Measurements from ENCODE around the gene BEST2. TPM values are rescaled to one million over a fixed set of nuclear protein-coding genes. Genes with fewer than 3 reads are reported as not detected.
A peak's percentile ranks its signal among the peaks of the same experiment; 100 is the strongest.

Gene BEST2
- total RNA-seq, 1 experiment from 2014 or later, result 3.3 TPM

GRCh38 chr19:12800923-12801465 lies 49.4 kb downstream of the BEST2 start:
- DNase-seq (ENCODE audit: low spot score), result peak; percentile 54
- Mint-ChIP-seq H3K4me1 (peaks cover 21% of the 10 kb centered on the region), H3K27ac (no peak overlapping the region; the same call in 1 of the 2 replicates), H3K36me3 (peaks cover 19% of the 10 kb centered on the region), H3K27me3 (ENCODE audit: low read depth) (peaks cover 4% of the 10 kb centered on the region; the same call in 1 of the 2 replicates), H3K4me3 (peak overlapping the region; percentile 87), H3K9me3 (no peaks in the 10 kb centered on the region)
- no peak for ATAC-seq
- TF ChIP-seq NFATC4 (CRISPR knock-in tag; IDR thresholded peaks at IDR 0.05) (no peak), ZNF232 (CRISPR knock-in tag; IDR thresholded peaks at IDR 0.05) (0 out of 2 replicates have a peak, but pooled peaks have one; percentile 1), MLX (CRISPR knock-in tag; IDR thresholded peaks at IDR 0.05) (0 out of 2 replicates have a peak, but pooled peaks have one; percentile 64), KAT7 (CRISPR knock-in tag; IDR thresholded peaks at IDR 0.05; ENCODE audit: borderline replicate concordance) (no peak), SP1 (CRISPR knock-in tag; conservative IDR thresholded peaks at IDR 0.05) (no peak), GABPB1 (CRISPR knock-in tag; IDR thresholded peaks at IDR 0.05) (no peak), ZNF121 (CRISPR knock-in tag; IDR thresholded peaks at IDR 0.05) (no peak), CREM (CRISPR knock-in tag; IDR thresholded peaks at IDR 0.05) (no peak), GRHL2 (CRISPR knock-in tag; IDR thresholded peaks at IDR 0.05; ENCODE audit: insufficient replicate concordance, severe bottlenecking) (no peak), ZNF423 (CRISPR knock-in tag; IDR thresholded peaks at IDR 0.05) (no peak), ZNF263 (CRISPR knock-in tag; IDR thresholded peaks at IDR 0.05; ENCODE audit: low read depth) (peak; percentile 39; the same call in 1 of the 2 replicates), NR2C2 (CRISPR knock-in tag; IDR thresholded peaks at IDR 0.05) (no peak), RELA (CRISPR knock-in tag; IDR thresholded peaks at IDR 0.05; ENCODE audit: borderline replicate concordance) (no peak), FOXP1 (CRISPR knock-in tag; IDR thresholded peaks at IDR 0.05; ENCODE audit: borderline replicate concordance) (no peak; the same call in 1 of the 2 replicates)
- TF ChIP-seq, protein P1, sequence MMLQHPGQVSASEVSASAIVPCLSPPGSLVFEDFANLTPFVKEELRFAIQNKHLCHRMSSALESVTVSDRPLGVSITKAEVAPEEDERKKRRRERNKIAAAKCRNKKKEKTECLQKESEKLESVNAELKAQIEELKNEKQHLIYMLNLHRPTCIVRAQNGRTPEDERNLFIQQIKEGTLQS (CRISPR knock-in tag; conservative IDR thresholded peaks at IDR 0.05), result no peak
- TF ChIP-seq, protein P2, sequence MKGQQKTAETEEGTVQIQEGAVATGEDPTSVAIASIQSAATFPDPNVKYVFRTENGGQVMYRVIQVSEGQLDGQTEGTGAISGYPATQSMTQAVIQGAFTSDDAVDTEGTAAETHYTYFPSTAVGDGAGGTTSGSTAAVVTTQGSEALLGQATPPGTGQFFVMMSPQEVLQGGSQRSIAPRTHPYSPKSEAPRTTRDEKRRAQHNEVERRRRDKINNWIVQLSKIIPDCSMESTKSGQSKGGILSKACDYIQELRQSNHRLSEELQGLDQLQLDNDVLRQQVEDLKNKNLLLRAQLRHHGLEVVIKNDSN (CRISPR knock-in tag; IDR thresholded peaks at IDR 0.05), result no peak
- ChIA-PET POLR2A (interaction anchor here (0.9 to 2.0 kb wide), 2 partner anchors 9 to 35 kb away, joined by 3 to 9 read pairs; partner anchors contain the start of gene JUNB), CTCF (interaction anchor here (0.9 to 14.0 kb wide), 10 partner anchors 9 to 190 kb away, joined by 3 to 341 read pairs (median 8); partner anchors contain the start of genes JUNB, RTBDN, ZNF490 and ZNF791)

DNA sequence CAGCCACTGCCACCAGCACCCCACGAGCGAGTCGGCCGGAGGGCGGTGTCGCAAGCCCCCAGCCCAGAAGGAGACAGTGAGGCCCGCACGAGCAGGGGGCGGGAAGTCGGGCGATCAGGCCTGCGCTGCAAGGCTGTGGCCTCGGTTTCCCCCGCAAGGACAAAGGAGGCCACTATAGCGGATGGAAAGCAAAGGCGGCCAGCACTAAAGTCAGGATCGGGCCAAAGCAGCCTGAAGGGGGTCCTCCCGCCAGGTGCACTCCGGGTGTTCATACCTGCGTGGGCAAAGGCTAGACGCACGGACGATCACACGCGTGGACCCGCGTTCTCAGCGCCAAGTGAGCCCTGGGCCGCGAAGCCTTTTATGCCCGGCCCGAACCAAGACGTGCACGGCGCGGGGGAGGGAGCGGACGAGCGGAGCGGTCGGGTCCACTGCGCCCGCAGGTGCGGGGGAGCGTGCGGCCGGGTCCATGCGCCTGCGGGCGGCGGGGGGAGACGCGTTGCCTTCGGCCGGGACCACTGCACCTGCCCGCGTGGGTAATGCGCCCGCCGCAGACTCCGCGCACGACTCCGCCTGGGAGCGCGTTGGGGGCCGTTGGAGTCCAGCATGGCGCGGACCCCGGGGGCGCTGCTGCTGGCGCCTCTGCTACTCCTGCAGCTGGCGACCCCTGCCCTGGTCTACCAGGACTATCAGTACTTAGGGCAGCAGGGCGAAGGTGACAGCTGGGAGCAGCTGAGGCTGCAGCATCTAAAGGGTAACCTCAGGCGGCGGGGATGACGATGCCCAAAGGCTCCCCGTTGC lies 50.1 kb downstream of the BEST2 start, which contains the start of the genes PRDX2 and THSD8:
Gene PRDX2 (minus strand): TSS at position 335 of the 801 bp plus-strand sequence. CDS start 539 bp downstream, outside the sequence.
Gene THSD8 (plus strand): TSS at position 604 of the 801 bp plus-strand sequence. CDS start 3 bp downstream, at position 607.
- H3K27ac Mint-ChIP-seq, result no peak within 1 kb of the TSS; the same call in 1 of the 2 replicates
- peaks cover 21% of the 10 kb centered on the region for H3K36me3 Mint-ChIP-seq
- ChIA-PET POLR2A (interaction anchor here (0.6 to 2.0 kb wide), 3 partner anchors 10 to 1229 kb away, joined by 3 to 9 read pairs (median 4); partner anchors contain the start of gene JUNB), CTCF (interaction anchor here (0.5 to 14.0 kb wide), 13 partner anchors 9 to 191 kb away, joined by 3 to 341 read pairs (median 4); partner anchors contain the start of genes JUNB, RTBDN, ZNF490 and ZNF791)
- ATAC-seq (peak; percentile 49), DNase-seq (ENCODE audit: low spot score) (peak; percentile 82)
- H3K9me3 Mint-ChIP-seq, result no peaks in the 10 kb centered on the region
- H3K27me3 Mint-ChIP-seq (ENCODE audit: low read depth), result peaks cover 4% of the 10 kb centered on the region; the same call in 1 of the 2 replicates
- peak within 1 kb of the TSS; percentile 87 for H3K4me3 Mint-ChIP-seq
- H3K4me1 Mint-ChIP-seq, result peaks cover 21% of the 10 kb centered on the region
- TF ChIP-seq USF2 (CRISPR knock-in tag; IDR thresholded peaks at IDR 0.05) (no peak), ZNF232 (CRISPR knock-in tag; IDR thresholded peaks at IDR 0.05) (peak; percentile 28; the same call in 1 of the 2 replicates), HMGXB4 (CRISPR knock-in tag; IDR thresholded peaks at IDR 0.05) (peak; percentile 87; the same call in 1 of the 2 replicates), IRF2 (CRISPR knock-in tag; IDR thresholded peaks at IDR 0.05; ENCODE audit: borderline replicate concordance, low read depth) (no peak), CREB1 (CRISPR knock-in tag; IDR thresholded peaks at IDR 0.05) (no peak), GTF2I (CRISPR knock-in tag; conservative IDR thresholded peaks at IDR 0.05) (no peak), ATF1 (CRISPR knock-in tag; IDR thresholded peaks at IDR 0.05) (no peak), PRRX2 (CRISPR knock-in tag; IDR thresholded peaks at IDR 0.05) (no peak), FOXK1 (CRISPR knock-in tag; IDR thresholded peaks at IDR 0.05) (peak; percentile 50; the same call in 1 of the 2 replicates), CBFB (CRISPR knock-in tag; IDR thresholded peaks at IDR 0.05; ENCODE audit: low read depth) (0 out of 2 replicates have a peak, but pooled peaks have one; percentile 81)
- TF ChIP-seq, protein P3, sequence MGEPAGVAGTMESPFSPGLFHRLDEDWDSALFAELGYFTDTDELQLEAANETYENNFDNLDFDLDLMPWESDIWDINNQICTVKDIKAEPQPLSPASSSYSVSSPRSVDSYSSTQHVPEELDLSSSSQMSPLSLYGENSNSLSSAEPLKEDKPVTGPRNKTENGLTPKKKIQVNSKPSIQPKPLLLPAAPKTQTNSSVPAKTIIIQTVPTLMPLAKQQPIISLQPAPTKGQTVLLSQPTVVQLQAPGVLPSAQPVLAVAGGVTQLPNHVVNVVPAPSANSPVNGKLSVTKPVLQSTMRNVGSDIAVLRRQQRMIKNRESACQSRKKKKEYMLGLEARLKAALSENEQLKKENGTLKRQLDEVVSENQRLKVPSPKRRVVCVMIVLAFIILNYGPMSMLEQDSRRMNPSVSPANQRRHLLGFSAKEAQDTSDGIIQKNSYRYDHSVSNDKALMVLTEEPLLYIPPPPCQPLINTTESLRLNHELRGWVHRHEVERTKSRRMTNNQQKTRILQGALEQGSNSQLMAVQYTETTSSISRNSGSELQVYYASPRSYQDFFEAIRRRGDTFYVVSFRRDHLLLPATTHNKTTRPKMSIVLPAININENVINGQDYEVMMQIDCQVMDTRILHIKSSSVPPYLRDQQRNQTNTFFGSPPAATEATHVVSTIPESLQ (CRISPR knock-in tag; IDR thresholded peaks at IDR 0.05), result no peak

All from WTC11 (cell line).